RPMI8226 (cell line): ENCODE data around the gene KCND3.

Experiments
- DNase-seq: peaks from one replicate; pipeline ENCODE4 v3.0.0-alpha.2; 2015

The KCND3 gene

GRCh38 chr1:111737216-111738132 lies 252.0 kb downstream of the KCND3 start:
- no peak for DNase-seq

- no peak for DNase-seq
Observed at GRCh38 chr1:111736548-111737215, 252.8 kb downstream of the KCND3 start.

GRCh38 chr1:111735858-111736544 lies 253.5 kb downstream of the KCND3 start:
- no peak for DNase-seq

- DNase-seq = no peak
Observed at GRCh38 chr1:111735321-111735720, 254.1 kb downstream of the KCND3 start.

GRCh38 chr1:111734856-111735255 lies 254.6 kb downstream of the KCND3 start:
- no peak for DNase-seq

- no peak for DNase-seq
Observed at GRCh38 chr1:111734426-111734825, 255.0 kb downstream of the KCND3 start.

GRCh38 chr1:111733992-111734341 lies 255.5 kb downstream of the KCND3 start:
- DNase-seq = no peak

- DNase-seq = no peak
Observed at GRCh38 chr1:111733183-111733991, 256.1 kb downstream of the KCND3 start.

- no peak for DNase-seq
Observed at GRCh38 chr1:111732718-111733117, 256.8 kb downstream of the KCND3 start.

GRCh38 chr1:111731956-111732355 lies 257.5 kb downstream of the KCND3 start:
- DNase-seq = no peak

GRCh38 chr1:111730706-111731105 lies 258.8 kb downstream of the KCND3 start:
- DNase-seq = no peak

- no peak for DNase-seq
Observed at GRCh38 chr1:111729946-111730681, 259.4 kb downstream of the KCND3 start.

- no peak for DNase-seq
Observed at GRCh38 chr1:111729271-111729921, 260.1 kb downstream of the KCND3 start.

GRCh38 chr1:111727056-111727455 lies 262.4 kb downstream of the KCND3 start:
- DNase-seq = no peak

- no peak for DNase-seq
Observed at GRCh38 chr1:111725192-111725591, 264.3 kb downstream of the KCND3 start.

GRCh38 chr1:111723871-111724270 lies 265.6 kb downstream of the KCND3 start:
- no peak for DNase-seq

GRCh38 chr1:111723091-111723806 lies 266.2 kb downstream of the KCND3 start:
- DNase-seq = no peak

- DNase-seq = no peak
Observed at GRCh38 chr1:111720977-111721786, 268.3 kb downstream of the KCND3 start.
